ENCODE measurements around the gene NEK6.

The NEK6 gene

GRCh38 chr9:124320062-124320973 lies 62.6 kb downstream of the NEK6 start:
- FAIRE-seq (no peak), DNase-seq (ENCODE audit: insufficient read length, low spot score) (peak; percentile 83)
- peak; percentile 80 for TF ChIP-seq CTCF (IDR thresholded peaks at IDR 0.05; ENCODE audit: insufficient read depth, missing control alignments)

GRCh38 chr9:124321416-124321815 lies 63.7 kb downstream of the NEK6 start:
- FAIRE-seq = no peak
- no peak for TF ChIP-seq CTCF (IDR thresholded peaks at IDR 0.05; ENCODE audit: insufficient read depth, missing control alignments)
- DNase-seq (ENCODE audit: insufficient read length, low spot score) = no peak

- no peak for TF ChIP-seq CTCF (IDR thresholded peaks at IDR 0.05; ENCODE audit: insufficient read depth, missing control alignments)
- no peak for FAIRE-seq
- no peak for DNase-seq (ENCODE audit: insufficient read length, low spot score)
These were observed 64.2 kb downstream of the NEK6 start for GRCh38 chr9:124321935-124322334.

GRCh38 chr9:124322618-124323432 lies 65.1 kb downstream of the NEK6 start:
- FAIRE-seq = no peak
- no peak for TF ChIP-seq CTCF (IDR thresholded peaks at IDR 0.05; ENCODE audit: insufficient read depth, missing control alignments)
- peak; percentile 60 for DNase-seq (ENCODE audit: insufficient read length, low spot score)

- no peak for DNase-seq (ENCODE audit: insufficient read length, low spot score)
- TF ChIP-seq CTCF (IDR thresholded peaks at IDR 0.05; ENCODE audit: insufficient read depth, missing control alignments) = no peak
- no peak for FAIRE-seq
These were observed 66.2 kb downstream of the NEK6 start for GRCh38 chr9:124323904-124324303.

- FAIRE-seq (no peak), DNase-seq (ENCODE audit: insufficient read length, low spot score) (no peak)
- TF ChIP-seq CTCF (IDR thresholded peaks at IDR 0.05; ENCODE audit: insufficient read depth, missing control alignments) = no peak
These were observed 68.1 kb downstream of the NEK6 start for GRCh38 chr9:124325816-124326215.

All from D721Med (cell line).